22Rv1 (cell line): Measurements from ENCODE around the gene MELTF.

Experiments used
- CTCF ChIP-seq: fragments of 450-650 bp; IDR thresholded peaks from 2 replicates; pipeline ENCODE4 v1.5.1; 2017; ENCODE audit warnings: mild to moderate bottlenecking
- ZFX ChIP-seq: fragments of 450-650 bp; IDR thresholded peaks from 2 replicates; pipeline ENCODE4 v1.6.1; 2017; ENCODE audit warnings: antibody characterized with exemption, borderline replicate concordance

GRCh38 chr3:196966526-196967401, 62.9 kb downstream of the MELTF start:
- TF ChIP-seq CTCF (no peak), ZFX (no peak)
